ENCODE measurements around the gene PLEKHJ1. TPM values are rescaled to one million over a fixed set of nuclear protein-coding genes. Genes with fewer than 3 reads are reported as not detected.

Gene PLEKHJ1
- total and polyA plus RNA-seq, 2 of the 13 experiments (the other 11 are each of a cell fraction or from before 2014, with no cell fraction given), result 70.5 to 130 TPM

GRCh38 chr19:2269244-2270156, 33.4 kb upstream of the PLEKHJ1 start (continued):
- TF ChIP-seq ZHX1 (CRISPR knock-in tag; IDR thresholded peaks at IDR 0.05; ENCODE audit: low read depth) (no peak), TEAD2 (CRISPR knock-in tag; IDR thresholded peaks at IDR 0.05) (no peak), MEF2D (CRISPR knock-in tag; IDR thresholded peaks at IDR 0.05) (no peak), RNF219 (CRISPR knock-in tag; IDR thresholded peaks at IDR 0.05) (peak; percentile 71; the same call in 1 of the 2 replicates), SIN3B (IDR thresholded peaks at IDR 0.05; ENCODE audit: low read length) (peak; percentile 53; the same call in 1 of the 2 replicates), ZFP62 (CRISPR knock-in tag; IDR thresholded peaks at IDR 0.05) (no peak), MED13 (CRISPR knock-in tag; IDR thresholded peaks at IDR 0.05) (peak; percentile 39; the same call in 1 of the 2 replicates), ZNF136 (CRISPR knock-in tag; IDR thresholded peaks at IDR 0.05; ENCODE audit: low read depth) (no peak), ZNF335 (CRISPR knock-in tag; IDR thresholded peaks at IDR 0.05) (0 out of 2 replicates have a peak, but pooled peaks have one; percentile 58), ZNF891 (CRISPR knock-in tag; IDR thresholded peaks at IDR 0.05) (peak; percentile 86), MTA3 (CRISPR knock-in tag; IDR thresholded peaks at IDR 0.05) (no peak), ZSCAN20 (CRISPR knock-in tag; IDR thresholded peaks at IDR 0.05; ENCODE audit: borderline replicate concordance) (no peak), RFX5 (IDR thresholded peaks at IDR 0.05; ENCODE audit: low read depth, low read length) (no peak), ZNF562 (CRISPR knock-in tag; IDR thresholded peaks at IDR 0.05; ENCODE audit: borderline replicate concordance) (no peak), MTF1 (CRISPR knock-in tag; IDR thresholded peaks at IDR 0.05) (no peak), MIER3 (CRISPR knock-in tag; IDR thresholded peaks at IDR 0.05; ENCODE audit: borderline replicate concordance) (no peak), ZNF383 (CRISPR knock-in tag; IDR thresholded peaks at IDR 0.05; ENCODE audit: borderline replicate concordance) (no peak), HNRNPH1 (optimal IDR thresholded peaks at IDR 0.05; ENCODE audit: low read depth, low read length) (no peak), ZNF24 (IDR thresholded peaks at IDR 0.05) (no peak)
